ENCODE data around the gene IPO8.

Gene IPO8

GRCh38 chr12:30695199-30696102 is at the start of gene IPO8:
Gene IPO8 (minus strand): TSS chr12:30695869. CDS start chr12:30695647, 222 bp downstream.
- DNase-seq (ENCODE audit: low read depth), result peak; percentile 83

- DNase-seq (ENCODE audit: low read depth), result no peak
Observed at GRCh38 chr12:30744321-30744720, 48.7 kb upstream of the IPO8 start.

- no peak for DNase-seq (ENCODE audit: low read depth)
Observed at GRCh38 chr12:30740274-30740673, 44.6 kb upstream of the IPO8 start.

- DNase-seq (ENCODE audit: low read depth), result no peak
Observed at GRCh38 chr12:30739020-30739419, 43.4 kb upstream of the IPO8 start.

GRCh38 chr12:30732954-30733637 is 37.4 kb upstream of the IPO8 start:
- no peak for DNase-seq (ENCODE audit: low read depth)

- no peak for DNase-seq (ENCODE audit: low read depth)
Observed at GRCh38 chr12:30730011-30730410, 34.3 kb upstream of the IPO8 start.

GRCh38 chr12:30729547-30729946 is 33.9 kb upstream of the IPO8 start:
- DNase-seq (ENCODE audit: low read depth), result no peak

GRCh38 chr12:30726647-30727046 is 31.0 kb upstream of the IPO8 start:
- no peak for DNase-seq (ENCODE audit: low read depth)

- no peak for DNase-seq (ENCODE audit: low read depth)
Observed at GRCh38 chr12:30725739-30726138, 30.1 kb upstream of the IPO8 start.

- DNase-seq (ENCODE audit: low read depth), result no peak
Observed at GRCh38 chr12:30719060-30719459, 23.4 kb upstream of the IPO8 start.

GRCh38 chr12:30707613-30708342 is 12.1 kb upstream of the IPO8 start:
- no peak for DNase-seq (ENCODE audit: low read depth)

GRCh38 chr12:30706476-30706875 is 10.8 kb upstream of the IPO8 start:
- DNase-seq (ENCODE audit: low read depth), result no peak

- no peak for DNase-seq (ENCODE audit: low read depth)
Observed at GRCh38 chr12:30701056-30701455, 5.4 kb upstream of the IPO8 start.

GRCh38 chr12:30700216-30700900 is 4.7 kb upstream of the IPO8 start:
- no peak for DNase-seq (ENCODE audit: low read depth)

- DNase-seq (ENCODE audit: low read depth), result no peak
Observed at GRCh38 chr12:30698346-30698745, 2.7 kb upstream of the IPO8 start.

- no peak for DNase-seq (ENCODE audit: low read depth)
Observed at GRCh38 chr12:30696943-30697342, 1.3 kb upstream of the IPO8 start.

GRCh38 chr12:30696486-30696885 is 817 bp upstream of the IPO8 start:
- no peak for DNase-seq (ENCODE audit: low read depth)

- DNase-seq (ENCODE audit: low read depth), result no peak
Observed at GRCh38 chr12:30696103-30696408, 387 bp upstream of the IPO8 start.

- no peak for DNase-seq (ENCODE audit: low read depth)
Observed at GRCh38 chr12:30694412-30695198, 1.1 kb downstream of the IPO8 start.

- DNase-seq (ENCODE audit: low read depth), result no peak
Observed at GRCh38 chr12:30692470-30692869, 3.2 kb downstream of the IPO8 start.

- no peak for DNase-seq (ENCODE audit: low read depth)
Observed at GRCh38 chr12:30691122-30691879, 4.4 kb downstream of the IPO8 start.
